HG03457 (cell line): Measurements from ENCODE around the gene WWOX.
"Not testable (repeated sequence)": the region's sequence is repeated elsewhere in the genome, so short reads cannot be mapped to it uniquely, and the experiment has no call there.

ENCODE experiments used
- ATAC-seq: cut with Tn5 transposase; IDR thresholded peaks from one replicate; pipeline ENCODE4 v1.9.1; 2021; ENCODE audit warnings: moderate number of reproducible peaks; ENCODE audit not compliant: unreplicated experiment

Gene WWOX

GRCh38 chr16:79021991-79022630 is 922.7 kb downstream of the WWOX start:
- no peak for ATAC-seq

- ATAC-seq, result no peak
Measured at GRCh38 chr16:79026117-79026516, 926.7 kb downstream of the WWOX start.

- no peak for ATAC-seq
Measured at GRCh38 chr16:79036541-79036940, 937.1 kb downstream of the WWOX start.

GRCh38 chr16:79037521-79038373 is 938.3 kb downstream of the WWOX start:
- no peak for ATAC-seq

GRCh38 chr16:79041206-79041605 is 941.8 kb downstream of the WWOX start:
- ATAC-seq, result no peak

GRCh38 chr16:79042141-79042540 is 942.7 kb downstream of the WWOX start:
- no peak for ATAC-seq

- no peak for ATAC-seq
Measured at GRCh38 chr16:79042886-79043285, 943.4 kb downstream of the WWOX start.

GRCh38 chr16:79045191-79045590 is 945.7 kb downstream of the WWOX start:
- no peak for ATAC-seq

GRCh38 chr16:79047337-79047736 is 947.9 kb downstream of the WWOX start:
- no peak for ATAC-seq

GRCh38 chr16:79049040-79049439 is 949.6 kb downstream of the WWOX start:
- no peak for ATAC-seq

GRCh38 chr16:79050063-79050462 is 950.6 kb downstream of the WWOX start:
- no peak for ATAC-seq

- no peak for ATAC-seq
Measured at GRCh38 chr16:79051313-79051712, 951.9 kb downstream of the WWOX start.

GRCh38 chr16:79052198-79052597 is 952.7 kb downstream of the WWOX start:
- ATAC-seq, result not testable (repeated sequence)

- ATAC-seq, result no peak
Measured at GRCh38 chr16:79053577-79053976, 954.1 kb downstream of the WWOX start.

- no peak for ATAC-seq
Measured at GRCh38 chr16:79054211-79054984, 954.9 kb downstream of the WWOX start.

- ATAC-seq, result no peak
Measured at GRCh38 chr16:79055251-79055970, 956.0 kb downstream of the WWOX start.

- ATAC-seq, result no peak
Measured at GRCh38 chr16:79061181-79061580, 961.7 kb downstream of the WWOX start.

GRCh38 chr16:79062336-79062735 is 962.9 kb downstream of the WWOX start:
- no peak for ATAC-seq

GRCh38 chr16:79062821-79063220 is 963.4 kb downstream of the WWOX start:
- no peak for ATAC-seq

GRCh38 chr16:79064256-79064972 is 965.0 kb downstream of the WWOX start:
- ATAC-seq, result no peak
